H7 (cell line): ENCODE results near the gene KCNJ3. TPM values are rescaled to one million over a fixed set of nuclear protein-coding genes. Genes with fewer than 3 reads are reported as not detected.
A peak's percentile ranks its signal among the peaks of the same experiment; 100 is the strongest.

Source experiments
- DNase-seq: peaks from one replicate; pipeline ENCODE4 v3.0.0; 2012
- H3K27me3 ChIP-seq: 2 replicates; pipeline ENCODE4 v1.6.0; 2011; ENCODE audit warnings: mild to moderate bottlenecking, low read length; ENCODE audit not compliant: control insufficient read depth, insufficient read depth
- H3K36me3 ChIP-seq: replicated peaks from 2 replicates; pipeline ENCODE4 v1.5.1; 2011; ENCODE audit warnings: low read length; ENCODE audit not compliant: control insufficient read depth, insufficient read depth
- H3K4me3 ChIP-seq: 2 replicates; pipeline ENCODE4 v1.5.1; 2011; ENCODE audit warnings: low read depth, mild to moderate bottlenecking, control low read depth, low read length, moderate library complexity; ENCODE audit not compliant: insufficient read depth
- total RNA-seq: library from RNA; depleted of rRNA; stranded (reverse); fragments of >200 nt; shearing (Covaris generic); gene quantifications from 2 replicates; pipeline ENCODE4 v1.2.3, GENCODE V29; 2014; rRNA removed

Gene KCNJ3
- 0.07 and 0.28 TPM in 2 replicates for total RNA-seq

GRCh38 chr2:154698296-154698720, at the start of gene KCNJ3:
Gene KCNJ3, plus strand, starts transcription at chr2:154698695. Its CDS starts 81 bp downstream, at chr2:154698776.
- H3K27me3 ChIP-seq = peaks cover 33% of the 10 kb centered on the region
- no peaks in the 10 kb centered on the region for H3K36me3 ChIP-seq
- no peak for DNase-seq
- peak within 1 kb of the TSS; percentile 56 for H3K4me3 ChIP-seq

GRCh38 chr2:154655499-154655898, 43.0 kb upstream of the KCNJ3 start:
- Histone ChIP-seq H3K36me3 (no peaks in the 10 kb centered on the region), H3K27me3 (no peaks in the 10 kb centered on the region), H3K4me3 (no peak overlapping the region)
- no peak for DNase-seq

- Histone ChIP-seq H3K27me3 (no peaks in the 10 kb centered on the region), H3K4me3 (no peak overlapping the region), H3K36me3 (no peaks in the 10 kb centered on the region)
- DNase-seq = no peak
Observed at GRCh38 chr2:154658854-154659253, 39.6 kb upstream of the KCNJ3 start.

- Histone ChIP-seq H3K27me3 (no peaks in the 10 kb centered on the region), H3K4me3 (no peak overlapping the region), H3K36me3 (no peaks in the 10 kb centered on the region)
- DNase-seq = no peak
Observed at GRCh38 chr2:154664248-154664647, 34.2 kb upstream of the KCNJ3 start.

- Histone ChIP-seq H3K36me3 (no peaks in the 10 kb centered on the region), H3K4me3 (no peak overlapping the region), H3K27me3 (no peaks in the 10 kb centered on the region)
- DNase-seq = no peak
Observed at GRCh38 chr2:154670083-154670482, 28.4 kb upstream of the KCNJ3 start.

- no peak for DNase-seq
- H3K4me3 ChIP-seq = no peak overlapping the region
- H3K27me3 ChIP-seq = no peaks in the 10 kb centered on the region
- H3K36me3 ChIP-seq = no peaks in the 10 kb centered on the region
Observed at GRCh38 chr2:154673694-154674093, 24.8 kb upstream of the KCNJ3 start.

GRCh38 chr2:154677401-154677800, 21.1 kb upstream of the KCNJ3 start:
- Histone ChIP-seq H3K36me3 (no peaks in the 10 kb centered on the region), H3K27me3 (no peaks in the 10 kb centered on the region), H3K4me3 (no peak overlapping the region)
- DNase-seq = no peak

GRCh38 chr2:154681741-154682140, 16.8 kb upstream of the KCNJ3 start:
- DNase-seq = no peak
- Histone ChIP-seq H3K27me3 (no peaks in the 10 kb centered on the region), H3K36me3 (no peaks in the 10 kb centered on the region), H3K4me3 (no peak overlapping the region)

GRCh38 chr2:154686162-154686561, 12.3 kb upstream of the KCNJ3 start:
- H3K27me3 ChIP-seq = no peaks in the 10 kb centered on the region
- no peaks in the 10 kb centered on the region for H3K36me3 ChIP-seq
- DNase-seq = no peak
- H3K4me3 ChIP-seq = no peak overlapping the region

GRCh38 chr2:154688373-154688772, 10.1 kb upstream of the KCNJ3 start:
- no peak for DNase-seq
- Histone ChIP-seq H3K27me3 (no peaks in the 10 kb centered on the region), H3K4me3 (no peak overlapping the region), H3K36me3 (no peaks in the 10 kb centered on the region)

GRCh38 chr2:154689158-154689557, 9.3 kb upstream of the KCNJ3 start:
- no peak for DNase-seq
- Histone ChIP-seq H3K4me3 (no peak overlapping the region), H3K27me3 (no peaks in the 10 kb centered on the region), H3K36me3 (no peaks in the 10 kb centered on the region)

GRCh38 chr2:154692927-154693326, 5.6 kb upstream of the KCNJ3 start:
- Histone ChIP-seq H3K4me3 (no peak overlapping the region), H3K36me3 (no peaks in the 10 kb centered on the region), H3K27me3 (peaks cover 15% of the 10 kb centered on the region)
- no peak for DNase-seq

- DNase-seq = no peak
- Histone ChIP-seq H3K27me3 (peaks cover 24% of the 10 kb centered on the region), H3K36me3 (no peaks in the 10 kb centered on the region), H3K4me3 (no peak overlapping the region)
Observed at GRCh38 chr2:154693741-154694340, 4.7 kb upstream of the KCNJ3 start.

- DNase-seq = peak; percentile 12
- no peak overlapping the region for H3K4me3 ChIP-seq
- peaks cover 33% of the 10 kb centered on the region for H3K27me3 ChIP-seq
- H3K36me3 ChIP-seq = no peaks in the 10 kb centered on the region
Observed at GRCh38 chr2:154694881-154695280, 3.6 kb upstream of the KCNJ3 start.

- no peak for DNase-seq
- Histone ChIP-seq H3K4me3 (no peak overlapping the region), H3K27me3 (peaks cover 33% of the 10 kb centered on the region), H3K36me3 (no peaks in the 10 kb centered on the region)
Observed at GRCh38 chr2:154696369-154696768, 2.1 kb upstream of the KCNJ3 start.
